HG03060 (cell line): ENCODE data around the gene RABL6.
"Not testable (repeated sequence)": the region's sequence is repeated elsewhere in the genome, so short reads cannot be mapped to it uniquely, and the experiment has no call there.

ENCODE experiments used
- ATAC-seq: cut with Tn5 transposase; IDR thresholded peaks from one replicate; pipeline ENCODE4 v1.9.1; 2021; ENCODE audit warnings: low read depth, moderate number of reproducible peaks; ENCODE audit not compliant: unreplicated experiment

Gene RABL6

DNA sequence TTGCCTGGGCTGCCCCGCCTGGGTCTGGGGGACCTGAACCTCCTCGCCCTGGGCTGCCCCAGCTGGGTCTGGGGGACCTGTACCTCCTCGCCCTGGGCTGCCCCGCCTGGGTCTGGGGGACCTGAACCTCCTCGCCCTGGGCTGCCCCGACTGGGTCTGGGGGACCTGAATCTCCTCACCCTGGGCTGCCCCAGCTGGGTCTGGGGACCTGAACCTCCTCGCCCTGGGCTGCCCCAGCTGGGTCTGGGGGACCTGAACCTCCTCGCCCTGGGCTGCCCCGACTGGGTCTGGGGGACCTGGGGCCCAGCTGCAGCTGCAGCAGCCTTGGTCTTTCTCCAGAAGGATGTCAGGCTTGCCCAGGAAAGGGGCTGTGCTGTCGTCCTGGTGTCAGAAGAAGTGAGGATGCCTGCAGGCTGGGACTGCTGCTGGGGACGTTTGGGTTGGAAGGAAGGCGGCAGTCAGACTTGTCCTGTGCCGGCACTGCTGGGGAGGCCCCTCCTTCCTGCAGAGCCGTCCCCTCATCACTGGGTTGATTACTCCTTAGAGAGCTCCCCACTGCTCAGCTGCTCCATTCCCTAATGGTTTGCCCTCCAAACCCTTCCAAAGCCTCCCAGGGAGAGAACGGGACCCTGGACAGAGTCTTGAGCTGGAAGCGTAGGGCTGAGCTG is 25.8 kb downstream of the RABL6 start:
- not testable (repeated sequence) for ATAC-seq

DNA sequence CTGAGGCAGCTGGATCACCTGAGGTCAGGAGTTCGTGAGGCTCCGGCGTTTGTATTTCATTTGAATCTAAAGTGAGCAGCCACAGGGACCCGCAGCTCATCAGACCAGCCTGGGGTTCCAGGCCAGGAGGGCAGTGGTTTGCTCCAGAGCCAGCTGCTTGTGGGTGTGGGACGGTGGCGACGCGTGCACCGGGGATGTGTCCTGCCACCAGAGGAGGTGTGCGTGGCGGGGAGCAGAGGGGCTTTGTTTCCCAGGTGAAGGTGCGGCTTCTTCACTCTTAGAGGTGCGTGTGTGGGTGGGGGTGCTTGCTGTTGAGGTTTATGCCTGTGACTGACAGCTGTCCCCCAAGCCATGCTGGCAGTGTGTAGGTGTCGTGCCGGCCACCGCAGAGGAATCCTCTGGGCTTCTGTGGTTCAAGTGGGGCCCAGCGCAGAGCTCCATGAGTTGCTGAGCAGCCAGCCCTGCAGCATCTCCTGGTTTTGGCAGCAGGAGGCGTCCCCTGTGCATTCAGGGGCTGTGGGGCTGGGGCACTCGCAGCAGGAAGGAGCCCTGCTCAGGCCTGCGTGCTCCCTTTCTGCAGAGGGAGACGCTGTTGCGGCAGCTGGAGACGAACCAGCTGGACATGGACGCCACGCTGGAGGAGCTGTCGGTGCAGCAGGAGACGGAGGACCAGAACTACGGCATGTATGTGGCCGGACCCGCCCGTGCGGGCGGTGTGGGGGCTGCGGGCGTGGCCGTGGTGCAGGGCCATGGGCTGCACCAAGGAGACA is 27.6 kb downstream of the RABL6 start:
- no peak for ATAC-seq

- no peak for ATAC-seq
Measured at GRCh38 chr9:136835932-136836904, 28.5 kb downstream of the RABL6 start.

DNA sequence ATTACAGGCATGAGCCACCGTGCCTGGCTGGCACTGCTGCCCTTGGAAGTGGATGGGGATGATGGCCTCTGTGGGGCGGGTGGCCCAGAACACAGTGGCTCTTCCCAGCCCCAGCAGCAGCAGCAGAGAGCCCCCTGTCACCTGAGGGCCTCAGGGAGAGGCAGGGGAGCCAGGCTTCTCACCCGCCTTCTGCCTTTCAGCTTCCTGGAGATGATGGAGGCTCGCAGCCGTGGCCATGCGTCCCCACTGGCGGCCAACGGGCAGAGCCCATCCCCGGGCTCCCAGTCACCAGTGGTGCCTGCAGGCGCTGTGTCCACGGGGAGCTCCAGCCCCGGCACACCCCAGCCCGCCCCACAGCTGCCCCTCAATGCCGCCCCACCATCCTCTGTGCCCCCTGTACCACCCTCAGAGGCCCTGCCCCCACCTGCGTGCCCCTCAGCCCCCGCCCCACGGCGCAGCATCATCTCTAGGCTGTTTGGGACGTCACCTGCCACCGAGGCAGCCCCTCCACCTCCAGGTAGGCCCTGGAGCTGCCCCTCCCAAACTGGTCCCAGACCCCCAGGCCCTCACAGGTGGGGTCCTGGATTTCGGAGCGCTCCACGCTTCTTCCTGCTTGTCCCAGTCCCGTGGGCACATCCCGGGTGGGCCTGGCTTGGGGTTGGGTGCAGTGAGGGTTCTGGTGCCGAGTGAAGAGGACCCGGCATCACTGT is 29.6 kb downstream of the RABL6 start:
- no peak for ATAC-seq

DNA sequence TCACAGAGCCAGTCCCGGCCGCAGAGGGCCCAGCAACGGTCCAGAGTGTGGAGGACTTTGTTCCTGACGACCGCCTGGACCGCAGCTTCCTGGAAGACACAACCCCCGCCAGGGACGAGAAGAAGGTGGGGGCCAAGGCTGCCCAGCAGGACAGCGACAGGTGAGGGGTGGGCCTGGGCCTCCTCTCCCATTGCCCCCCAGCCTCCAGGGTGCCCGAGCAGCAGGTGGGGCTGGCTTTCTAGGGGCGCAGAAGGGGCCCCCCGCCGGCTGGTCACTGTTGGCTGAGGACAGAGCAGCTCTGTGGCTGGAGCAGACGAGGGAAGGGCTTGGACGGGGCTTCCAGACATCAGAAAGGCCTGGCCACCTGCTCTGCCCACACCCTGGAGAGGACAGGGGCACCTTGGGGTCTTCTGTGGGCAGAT is 30.1 kb downstream of the RABL6 start:
- ATAC-seq: not testable (repeated sequence)

- no peak for ATAC-seq
Measured at GRCh38 chr9:136838314-136839228, 30.8 kb downstream of the RABL6 start.

DNA sequence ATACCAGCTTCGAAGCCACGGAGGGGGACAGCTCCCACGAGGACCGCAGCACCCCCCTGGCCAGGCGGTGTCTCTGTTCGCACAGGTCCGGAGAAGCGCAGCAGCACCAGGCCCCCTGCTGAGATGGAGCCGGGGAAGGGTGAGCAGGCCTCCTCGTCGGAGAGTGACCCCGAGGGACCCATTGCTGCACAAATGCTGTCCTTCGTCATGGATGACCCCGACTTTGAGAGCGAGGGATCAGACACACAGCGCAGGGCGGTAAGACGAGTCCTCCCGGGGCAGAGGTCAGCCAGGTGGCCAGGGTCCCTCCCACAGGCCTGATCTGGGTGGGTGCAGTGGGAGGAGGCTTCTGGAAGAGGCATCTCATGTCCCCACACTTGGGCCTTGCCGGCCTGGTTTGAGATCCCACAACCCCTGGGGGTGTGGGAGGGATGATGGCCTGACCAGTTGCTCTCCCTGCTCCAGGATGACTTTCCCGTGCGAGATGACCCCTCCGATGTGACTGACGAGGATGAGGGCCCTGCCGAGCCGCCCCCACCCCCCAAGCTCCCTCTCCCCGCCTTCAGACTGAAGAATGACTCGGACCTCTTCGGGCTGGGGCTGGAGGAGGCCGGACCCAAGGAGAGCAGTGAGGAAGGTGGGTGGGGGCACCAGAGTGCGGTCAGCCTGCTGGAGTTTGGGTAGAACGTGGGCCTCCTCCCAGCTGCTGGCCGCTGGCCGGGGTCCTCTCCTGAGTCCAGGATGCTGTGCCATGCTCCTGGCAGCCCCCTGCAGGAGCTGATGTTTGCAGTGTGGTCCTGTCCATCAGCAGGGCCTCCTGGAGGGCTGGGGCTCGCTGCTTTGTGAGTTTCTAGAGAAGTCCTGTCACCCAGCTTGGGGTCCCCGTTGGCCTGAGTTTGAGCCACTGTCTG is 31.7 kb downstream of the RABL6 start:
- no peak for ATAC-seq

- ATAC-seq: no peak
Measured at GRCh38 chr9:136840140-136840876, 32.6 kb downstream of the RABL6 start.

DNA sequence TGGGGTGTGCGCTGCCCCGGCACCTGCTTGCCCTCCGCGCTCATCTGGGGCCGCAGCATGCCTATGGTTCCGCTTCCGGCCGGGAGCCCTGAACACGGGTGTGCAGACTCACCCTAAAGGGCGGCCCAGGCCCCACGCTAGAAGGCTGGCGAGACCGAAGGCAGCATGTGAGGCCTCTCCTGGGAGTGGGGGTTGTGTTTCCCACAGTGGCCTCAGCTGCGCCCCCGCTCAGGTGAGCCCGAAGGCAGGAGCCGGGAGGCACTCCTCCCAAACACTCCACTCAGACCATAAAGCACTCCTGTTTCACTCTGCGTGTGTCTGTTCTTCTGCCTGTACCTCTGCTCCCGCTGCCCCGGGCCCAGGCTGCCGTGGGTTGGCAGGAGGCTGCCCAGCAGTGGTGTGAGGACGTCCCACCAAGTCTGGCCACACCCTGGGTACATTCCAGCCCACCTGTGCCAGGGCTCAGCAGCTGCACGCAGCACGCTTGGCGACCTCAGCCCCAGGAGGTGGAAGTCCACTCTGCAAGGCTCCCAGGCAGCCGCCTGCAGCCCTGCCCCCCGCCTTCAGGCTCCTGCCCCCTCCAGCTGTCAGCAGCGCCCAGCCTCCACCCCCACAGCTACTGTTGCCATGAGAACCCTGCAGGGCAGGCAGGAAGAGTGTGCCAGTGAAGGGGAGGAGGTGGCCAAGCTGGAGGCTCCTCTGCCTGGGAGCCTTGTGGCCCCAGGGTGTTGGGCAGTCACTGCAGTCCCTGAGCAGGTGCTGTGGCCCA is 33.3 kb downstream of the RABL6 start:
- no peak for ATAC-seq

- ATAC-seq: not testable (repeated sequence)
Measured at GRCh38 chr9:136841646-136842379, 34.1 kb downstream of the RABL6 start.

DNA sequence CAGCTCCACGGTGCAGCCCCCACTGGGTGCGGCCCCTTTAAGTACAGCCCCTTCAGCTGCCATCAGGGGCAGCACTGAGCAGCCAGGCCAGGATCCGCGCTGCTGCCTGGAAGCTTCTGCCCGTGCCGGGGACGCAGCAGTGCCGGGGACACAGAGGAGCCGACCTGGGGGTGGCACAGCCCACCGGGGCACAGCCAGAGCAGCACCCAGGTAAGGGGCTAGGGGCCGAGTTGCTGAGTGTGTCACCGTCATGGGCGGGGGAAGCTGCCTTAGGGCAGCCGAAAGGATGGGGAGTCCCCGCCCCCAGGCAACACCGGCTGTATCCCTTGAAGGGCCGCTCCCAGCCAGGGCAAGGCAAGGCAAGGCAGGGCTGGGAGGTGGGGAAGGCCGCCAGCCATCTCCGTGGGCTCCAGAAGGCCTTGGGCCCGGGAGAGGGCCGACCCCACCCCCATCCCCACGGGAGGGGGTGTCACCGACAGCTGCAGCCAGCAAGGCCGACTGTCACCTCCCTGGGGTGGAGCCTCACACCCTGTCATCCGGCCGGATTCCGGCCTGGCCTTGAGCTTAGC is 34.7 kb downstream of the RABL6 start, which contains the start of gene AJM1:
Gene AJM1 (plus strand): TSS at position 99 of the 569 bp plus-strand sequence. CDS start 1,937 bp downstream, outside the sequence.
- ATAC-seq: not testable (repeated sequence)

GRCh38 chr9:136843159-136843800 is 35.5 kb downstream of the RABL6 start:
- ATAC-seq: not testable (repeated sequence)

DNA sequence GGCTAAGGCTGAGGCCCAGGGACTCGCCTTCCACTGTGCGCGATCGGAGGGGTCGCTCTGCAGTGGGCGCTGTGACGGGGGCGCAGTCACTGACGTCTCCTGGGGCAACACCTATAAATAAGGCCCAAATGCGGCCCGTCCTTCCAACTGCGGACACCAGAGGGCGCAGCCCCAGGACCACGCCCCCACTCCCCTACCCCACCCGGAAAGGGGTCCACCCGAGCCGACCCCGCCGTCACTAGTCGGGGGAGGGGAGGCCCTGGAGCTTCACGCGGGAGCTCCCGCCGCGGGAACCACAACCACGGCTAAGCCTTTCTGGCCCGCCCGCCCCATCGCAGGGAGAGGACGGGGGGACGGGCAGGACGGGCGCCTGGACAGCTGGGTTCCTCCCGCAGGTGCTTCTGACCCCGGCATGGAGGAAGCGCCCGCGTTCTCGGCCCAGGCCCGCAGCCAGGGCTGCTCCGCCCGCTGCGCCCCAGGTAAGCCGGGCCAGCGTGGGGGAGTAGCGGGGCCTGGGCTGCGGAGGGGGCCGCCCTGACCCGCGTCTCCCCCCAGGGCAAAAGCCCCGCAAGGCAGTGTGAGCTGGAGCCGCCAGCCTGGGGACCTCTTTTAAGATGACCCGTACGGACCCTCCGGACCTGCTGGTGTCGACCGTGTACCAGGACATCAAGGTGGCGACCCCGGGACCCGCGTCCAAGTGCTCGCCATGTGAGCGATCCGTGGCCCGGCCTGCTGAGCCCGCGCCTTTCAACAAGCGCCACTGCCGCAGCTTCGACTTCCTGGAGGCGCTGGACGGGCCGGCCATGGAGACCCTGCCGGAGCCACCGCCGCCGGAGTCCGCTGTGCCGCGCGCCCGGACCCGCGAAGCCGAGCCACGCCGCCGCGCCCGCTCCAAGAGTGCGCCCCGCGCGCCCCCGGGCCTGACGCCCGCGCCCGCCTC is 36.3 kb downstream of the RABL6 start:
- not testable (repeated sequence) for ATAC-seq
